Measurements from ENCODE around the gene NHSL1. TPM values are rescaled to one million over a fixed set of nuclear protein-coding genes. Genes with fewer than 3 reads are reported as not detected.

The NHSL1 gene
- total and polyA plus RNA-seq, 2 of the 8 experiments (the other 6 are each of a cell fraction or from before 2014, with no cell fraction given): 7.2 to 32.4 TPM

GRCh38 chr6:138504764-138505689 is 5.7 kb upstream of the NHSL1 start:
- Histone ChIP-seq H2BK15ac (ENCODE audit: low read length) (no peak overlapping the region), H2AFZ (ENCODE audit: low read length) (no peak overlapping the region), H3K79me2 (ENCODE audit: control insufficient read depth in 1 of 2, insufficient read depth in 2 of 2, low read length in 2 of 2) (peaks cover 0 to 13% of the 10 kb centered on the region in 2 experiments; a peak in 1 of 4 replicates), H3K9ac (replicated peaks in 1 of 4; ENCODE audit: extremely low read depth in 1 of 4, low read depth in 3 of 4, low read length in 3 of 4) (no peak overlapping the region), H3K27ac (ENCODE audit: low read depth, low read length) (no peak overlapping the region), H3K4ac (replicated peaks; ENCODE audit: insufficient read length, low read depth, low read length) (no peak overlapping the region), H3K9me3 (ENCODE audit: insufficient read depth in 2 of 2, low read depth in 1 of 2, low read length in 1 of 2) (no peaks in the 10 kb centered on the region), H3K23ac (ENCODE audit: insufficient read length) (no peak overlapping the region), H3K36me3 (ENCODE audit: control insufficient read depth in 2 of 4, insufficient read depth in 4 of 4, low read length in 3 of 4) (no peaks in the 10 kb centered on the region), H2BK12ac (ENCODE audit: low read depth, low read length) (no peak overlapping the region), H3K56ac (replicated peaks; ENCODE audit: insufficient read length, low read depth, low read length) (no peak overlapping the region), H3K23me2 (ENCODE audit: low read depth, low read length) (no peaks in the 10 kb centered on the region), H3K4me2 (ENCODE audit: insufficient read depth in 1 of 2, low read depth in 2 of 2, low read length in 2 of 2) (no peak overlapping the region), H3K4me3 (ENCODE audit: extremely low read depth in 1 of 4, insufficient read depth in 2 of 4, low read depth in 3 of 4, low read length in 4 of 4) (no peak overlapping the region), H3K14ac (ENCODE audit: insufficient read length) (no peak overlapping the region), H3K27me3 (replicated peaks in 1 of 4; ENCODE audit: control insufficient read depth in 3 of 4, extremely low read depth in 1 of 4, insufficient read depth in 3 of 4, low read length in 3 of 4) (no peaks in the 10 kb centered on the region), H4K8ac (ENCODE audit: extremely low read depth, insufficient read depth, low read length) (no peak overlapping the region), H2AK5ac (ENCODE audit: low read depth, low read length) (no peak overlapping the region), H4K91ac (replicated peaks; ENCODE audit: insufficient read length, low read length) (no peak overlapping the region), H3K79me1 (ENCODE audit: low read depth, low read length) (no peaks in the 10 kb centered on the region), H2BK5ac (ENCODE audit: low read depth, low read length) (no peak overlapping the region), H4K20me1 (replicated peaks in 1 of 2; ENCODE audit: control insufficient read depth in 1 of 2, insufficient read depth in 2 of 2, low read length in 2 of 2) (no peaks in the 10 kb centered on the region), H2BK20ac (ENCODE audit: low read length) (no peak overlapping the region), H4K5ac (ENCODE audit: insufficient read length, low read depth, low read length) (no peak overlapping the region), H3K18ac (ENCODE audit: extremely low read depth, low read length) (no peak overlapping the region), H3K4me1 (replicated peaks in 1 of 4; ENCODE audit: control insufficient read depth in 3 of 4, insufficient read depth in 4 of 4, low read length in 3 of 4) (peaks cover 0 to 14% (median 0%) of the 10 kb centered on the region in 4 experiments; a peak in 3 of 7 replicates), H2BK120ac (replicated peaks; ENCODE audit: low read depth, low read length) (no peak overlapping the region)
- no peak for DNase-seq (ENCODE audit: low read depth in 1 of 2, low spot score in 2 of 2)
- POLR2A ChIA-PET (ENCODE audit: partially characterized antibody): interaction anchor here (0.6 kb wide), 1 partner anchor 176 kb away, joined by 3 read pairs; no protein-coding TSS in a partner anchor
- 88% methylated on average over 14 of the region's 14 CpGs; no CpG with 5 or more reads in 1 of the 2 experiments for WGBS, 2 experiments (ENCODE audit: extremely low coverage in 1 of 2, insufficient coverage in 1 of 2, insufficient read length in 1 of 2, insufficient replicate concordance in 2 of 2, low coverage in 1 of 2, low lambda C conversion rate in 2 of 2, missing lambda C conversion rate in 1 of 2)
- CTCF ChIA-PET (ENCODE audit: partially characterized antibody): interaction anchor here (1.1 to 13.8 kb wide), 4 partner anchors 13 to 389 kb away, joined by 3 to 192 read pairs (median 9); no protein-coding TSS in a partner anchor
- no peak for FAIRE-seq
- TF ChIP-seq CTCF (IDR thresholded peaks at IDR 0.05; ENCODE audit: control extremely low read depth in 1 of 3, insufficient read depth in 1 of 3, low read depth in 1 of 3, low read length in 3 of 3) (no peak), YY1 (IDR thresholded peaks at IDR 0.05; ENCODE audit: low read depth, low read length) (no peak), SP4 (IDR thresholded peaks at IDR 0.05; ENCODE audit: low read length) (no peak), EGR1 (IDR thresholded peaks at IDR 0.05; ENCODE audit: borderline replicate concordance, low read depth, low read length) (no peak), ATF2 (IDR thresholded peaks at IDR 0.05; ENCODE audit: low read length) (no peak), TAF1 (IDR thresholded peaks at IDR 0.05; ENCODE audit: low read depth, low read length) (no peak), POU5F1 (IDR thresholded peaks at IDR 0.05; ENCODE audit: low read depth, low read length) (no peak)
